GM18517 (cell line): ENCODE results near the gene CDH4.
"Not testable (repeated sequence)": the region's sequence is repeated elsewhere in the genome, so short reads cannot be mapped to it uniquely, and the experiment has no call there.

ENCODE experiments used
- ATAC-seq: cut with Tn5 transposase; IDR thresholded peaks from one replicate; pipeline ENCODE4 v1.9.1; 2021; ENCODE audit warnings: mild to moderate bottlenecking, moderate library complexity; ENCODE audit not compliant: unreplicated experiment

CDH4 gene

DNA sequence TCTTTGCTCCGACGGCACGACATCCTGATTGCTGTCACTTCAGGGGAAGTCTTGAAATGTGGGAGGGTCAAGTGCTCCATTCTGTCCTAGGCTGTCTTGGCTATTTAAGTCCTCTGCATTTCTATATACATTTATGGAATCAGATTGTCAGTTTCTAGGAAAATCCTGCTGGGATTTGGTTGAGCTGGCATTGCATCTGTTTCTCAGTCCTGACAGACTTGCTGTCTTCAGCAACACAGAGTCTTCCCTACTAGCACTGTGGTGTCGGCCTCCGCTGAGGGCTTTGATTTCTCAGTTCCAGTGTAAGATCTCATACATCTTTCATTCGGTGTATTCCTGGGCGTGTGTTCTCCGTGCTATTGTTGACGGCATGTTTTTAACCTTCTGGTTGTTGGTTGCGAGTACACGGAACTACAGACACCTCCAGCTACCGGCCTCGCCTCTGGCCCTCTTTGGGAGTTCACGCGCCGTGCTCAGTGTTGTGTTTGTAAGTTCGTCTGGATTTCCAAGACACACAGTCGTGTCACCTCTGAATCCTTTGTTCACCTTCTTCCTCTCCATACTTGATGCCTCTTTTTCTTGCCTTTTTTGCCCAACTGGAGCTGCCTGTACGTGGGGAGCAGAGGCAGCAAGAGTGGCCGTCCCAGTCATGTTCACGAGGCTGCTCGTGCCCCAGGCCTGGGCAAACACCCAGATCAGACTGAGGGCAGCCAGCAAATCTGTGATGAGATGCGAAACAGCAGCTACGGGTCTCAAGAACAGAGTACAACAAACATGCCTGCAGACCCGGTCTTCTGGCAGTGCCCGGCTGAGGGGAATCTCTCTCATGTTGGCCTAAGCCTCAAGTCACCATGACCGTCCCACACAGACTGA, 720.8 kb downstream of the CDH4 start:
- ATAC-seq, result no peak

DNA sequence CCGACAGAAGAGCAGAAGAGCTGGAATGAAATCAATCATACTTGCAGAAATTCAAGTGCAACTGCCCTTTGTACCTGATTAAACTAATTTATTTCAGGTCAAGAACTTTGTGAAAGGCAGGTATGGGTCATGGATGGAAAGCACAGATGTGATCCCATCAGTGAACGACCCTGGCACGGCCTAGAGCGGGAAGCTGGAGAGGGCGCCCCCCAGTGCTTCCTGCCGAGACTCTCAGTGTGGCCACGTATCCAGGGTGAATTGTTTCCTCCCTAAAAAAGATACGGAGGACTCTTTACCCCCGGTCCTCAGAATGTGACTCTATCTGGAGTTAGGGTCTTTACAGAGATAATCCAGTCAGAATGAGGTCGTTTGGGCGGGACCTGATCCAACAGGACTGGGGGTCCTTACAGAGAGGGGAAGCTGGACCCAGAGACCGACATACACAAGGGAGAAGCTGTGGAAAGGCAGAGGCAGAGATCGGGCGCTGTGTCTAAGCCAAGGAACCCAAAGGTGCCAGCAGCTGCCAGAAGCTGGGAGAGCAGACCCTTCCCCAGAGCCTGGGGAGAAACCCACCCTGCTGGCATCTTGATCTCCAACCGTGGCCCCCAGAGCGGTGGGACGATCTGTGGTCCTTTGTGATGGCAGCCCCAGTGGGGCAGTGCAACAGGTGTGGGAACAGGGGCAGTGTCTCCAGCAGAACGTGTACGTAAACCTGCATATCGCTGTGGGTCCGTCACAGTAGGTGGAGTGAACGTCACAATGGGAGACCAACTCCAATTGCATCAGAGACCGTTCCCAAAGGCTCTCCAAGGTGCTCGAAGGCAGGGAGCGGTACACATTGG, 721.7 kb downstream of the CDH4 start:
- no peak for ATAC-seq

DNA sequence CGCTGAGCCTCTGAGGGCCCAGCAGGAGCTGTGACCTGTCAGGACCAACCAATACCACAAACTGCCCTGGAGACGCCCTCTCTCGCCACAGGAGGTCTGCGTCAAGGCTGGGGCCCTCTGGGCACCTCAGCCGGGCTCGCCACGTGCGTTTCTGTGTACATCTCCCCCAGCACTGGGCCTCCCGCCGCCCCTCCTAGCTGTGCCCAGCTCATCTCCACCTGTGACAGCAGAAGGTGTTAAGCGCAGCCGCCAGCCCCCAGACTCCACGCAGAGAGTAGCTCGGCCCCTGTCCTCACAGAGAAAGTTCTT, 722.2 kb downstream of the CDH4 start:
- no peak for ATAC-seq

- ATAC-seq, result no peak
These were observed 723.5 kb downstream of the CDH4 start for GRCh38 chr20:61975407-61976129.

- no peak for ATAC-seq
These were observed 724.2 kb downstream of the CDH4 start for GRCh38 chr20:61976263-61976643.

DNA sequence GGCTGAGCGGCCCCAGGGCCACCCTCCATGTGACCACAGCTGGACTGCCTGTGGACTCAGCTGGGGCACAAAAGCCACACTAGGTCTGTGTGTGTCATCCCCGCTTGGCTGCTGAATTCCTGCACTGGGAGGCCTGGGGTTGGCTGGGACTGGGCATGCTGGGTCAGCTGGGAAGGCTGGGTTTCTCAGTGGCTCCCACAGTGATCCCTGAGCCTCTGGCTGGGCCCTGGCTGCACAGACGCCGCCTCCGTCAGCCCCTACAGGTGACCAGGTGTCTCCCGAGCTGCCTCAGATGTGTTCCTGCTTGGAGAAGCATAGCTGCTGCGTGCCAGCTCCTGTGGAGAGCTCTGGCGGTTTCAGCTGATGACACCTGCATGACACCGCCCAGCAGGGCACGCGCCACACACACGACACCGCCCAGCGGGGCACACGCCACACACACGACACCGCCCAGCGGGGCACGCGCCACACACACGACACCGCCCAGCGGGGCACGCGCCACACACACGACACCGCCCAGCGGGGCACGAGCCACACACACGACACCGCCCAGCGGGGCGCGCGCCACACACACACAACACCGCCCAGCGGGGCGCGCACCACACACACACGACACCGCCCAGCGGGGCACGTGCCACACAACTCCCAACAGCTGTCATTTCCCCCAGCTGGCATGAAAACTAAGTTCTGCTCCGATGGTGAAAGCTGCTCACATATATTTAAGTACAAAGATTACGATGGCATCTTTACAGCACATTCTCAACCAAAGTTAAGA, 724.8 kb downstream of the CDH4 start:
- no peak for ATAC-seq

DNA sequence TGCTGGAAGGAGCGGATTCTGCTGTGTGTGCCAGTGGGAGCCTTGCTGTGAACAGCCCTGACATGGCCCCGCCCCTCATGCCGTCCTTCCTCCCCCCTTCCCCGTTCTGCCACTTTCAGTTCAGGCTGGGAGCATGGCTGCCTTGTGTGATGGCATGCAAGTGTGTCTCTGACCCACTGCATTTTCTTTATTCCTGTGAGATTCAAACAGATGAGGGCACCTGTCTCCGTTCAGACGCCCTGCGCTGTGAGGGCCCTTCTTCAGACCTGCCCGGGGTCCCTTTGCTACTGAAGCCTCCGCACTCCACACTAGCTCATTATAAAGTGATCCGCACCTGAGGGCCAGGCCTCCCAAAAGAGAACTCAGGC, 725.3 kb downstream of the CDH4 start:
- no peak for ATAC-seq

GRCh38 chr20:61978491-61978890, 726.4 kb downstream of the CDH4 start:
- ATAC-seq, result no peak

DNA sequence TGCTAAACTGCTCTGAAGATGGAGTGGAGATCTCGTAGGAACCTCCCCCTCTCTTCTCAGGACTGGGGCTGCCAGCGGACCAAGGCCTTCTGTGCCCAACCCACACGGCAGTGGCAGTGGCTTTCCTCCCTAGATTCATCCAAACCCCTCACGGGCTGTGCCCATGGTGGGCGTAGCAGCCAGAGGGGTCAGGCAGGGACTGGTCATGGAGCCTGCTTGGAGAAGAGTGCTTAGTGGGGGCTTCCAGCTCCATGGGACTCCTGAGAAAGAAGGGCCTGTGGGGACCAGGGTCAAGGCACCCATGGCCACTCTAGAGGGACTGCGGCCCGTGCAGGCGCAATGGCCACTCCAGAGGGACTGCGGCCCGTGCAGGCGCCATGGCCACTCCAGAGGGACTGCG, 727.0 kb downstream of the CDH4 start:
- no peak for ATAC-seq

- no peak for ATAC-seq
These were observed 727.9 kb downstream of the CDH4 start for GRCh38 chr20:61979701-61980635.

DNA sequence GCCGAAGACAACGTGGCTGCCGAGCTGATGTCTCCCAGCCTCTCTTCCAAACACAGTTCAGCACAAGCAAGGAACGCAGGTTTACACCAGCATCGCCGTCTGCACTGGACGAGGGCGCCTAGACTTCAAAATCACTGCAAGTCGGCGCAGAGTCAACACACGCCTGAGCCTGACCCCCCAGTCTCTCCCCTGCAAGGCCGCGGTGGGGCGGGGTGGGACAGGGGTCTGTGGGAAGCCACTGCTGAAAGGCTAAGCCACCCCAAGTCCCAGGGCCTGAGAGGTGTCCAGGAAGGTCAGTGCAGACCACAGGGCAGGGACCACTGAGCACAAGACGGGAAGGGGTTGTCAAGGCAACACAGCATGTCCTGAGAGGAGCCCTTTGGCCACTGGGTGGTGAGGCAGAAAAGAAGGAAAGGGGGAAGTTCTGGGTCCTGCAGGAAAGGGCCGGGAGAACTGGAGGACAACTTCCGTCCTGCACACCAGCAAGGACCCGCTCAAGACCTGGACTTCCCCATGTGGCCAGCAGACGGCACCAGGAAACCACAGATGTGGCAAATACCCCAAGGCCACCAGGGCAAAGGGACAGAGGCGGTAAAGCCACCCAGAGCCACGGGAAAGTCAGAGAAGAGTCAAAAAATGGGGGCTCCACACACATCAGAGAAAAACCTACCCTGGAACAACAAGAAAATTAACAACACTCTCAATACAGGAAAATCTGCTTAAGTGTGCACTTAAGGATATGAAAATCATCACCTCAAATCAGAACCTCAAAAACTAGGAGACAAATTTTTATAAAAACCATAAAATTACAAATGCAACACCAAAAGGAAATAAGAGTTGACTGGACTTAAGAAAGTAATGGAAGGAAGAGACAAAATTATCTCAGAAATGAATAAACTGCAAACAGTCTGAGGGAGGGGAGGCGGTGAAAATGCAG, 728.9 kb downstream of the CDH4 start:
- no peak for ATAC-seq

DNA sequence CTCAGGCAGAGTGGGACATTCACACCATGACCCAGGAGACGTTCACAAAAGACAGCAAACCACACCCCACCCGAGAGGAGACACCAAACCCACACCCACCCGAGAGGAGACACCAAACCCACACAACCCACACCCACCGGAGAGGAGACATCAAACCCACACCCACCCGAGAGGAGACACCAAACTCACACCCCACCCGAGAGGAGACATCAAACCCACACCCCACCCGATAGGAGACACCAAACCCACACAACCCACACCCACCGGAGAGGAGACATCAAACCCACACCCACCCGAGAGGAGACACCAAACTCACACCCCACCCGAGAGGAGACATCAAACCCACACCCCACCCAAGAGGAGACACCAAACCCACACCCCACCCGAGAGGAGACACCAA, 729.6 kb downstream of the CDH4 start:
- not testable (repeated sequence) for ATAC-seq

DNA sequence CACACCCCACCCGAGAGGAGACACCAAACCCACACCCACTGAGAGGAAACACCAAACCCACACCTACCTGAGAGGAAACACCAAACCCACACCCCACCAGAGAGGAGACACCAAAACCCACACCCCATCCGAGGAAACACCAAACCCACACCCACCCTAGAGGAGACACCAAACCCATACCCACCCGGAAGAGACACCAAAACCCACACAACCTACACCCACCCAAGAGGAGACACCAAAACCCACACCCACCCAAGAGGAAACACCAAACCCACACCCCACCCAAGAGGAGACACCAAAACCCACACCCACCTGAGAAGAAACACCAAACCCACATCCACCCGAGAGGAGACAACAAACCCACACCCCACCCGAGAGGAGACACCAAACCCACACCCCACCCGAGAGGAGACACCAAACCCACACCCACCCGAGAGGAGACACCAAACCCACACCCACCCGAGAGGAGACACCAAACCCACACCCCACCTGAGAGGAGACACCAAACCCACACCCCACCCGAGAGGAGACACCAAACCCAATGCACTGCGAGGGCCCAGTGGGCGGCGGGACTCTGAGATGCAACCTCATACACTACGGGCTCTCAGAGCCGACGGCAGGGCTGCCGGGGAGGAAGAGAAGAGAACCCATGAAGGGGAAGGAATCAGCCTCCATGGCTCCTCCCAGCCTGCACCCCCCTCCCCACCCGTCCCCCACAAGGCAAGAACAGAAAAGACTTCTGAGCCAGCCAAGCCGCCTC, 730.3 kb downstream of the CDH4 start:
- no peak for ATAC-seq

GRCh38 chr20:61982951-61983315, 730.9 kb downstream of the CDH4 start:
- ATAC-seq, result no peak

- no peak for ATAC-seq
These were observed 731.9 kb downstream of the CDH4 start for GRCh38 chr20:61983965-61984364.

DNA sequence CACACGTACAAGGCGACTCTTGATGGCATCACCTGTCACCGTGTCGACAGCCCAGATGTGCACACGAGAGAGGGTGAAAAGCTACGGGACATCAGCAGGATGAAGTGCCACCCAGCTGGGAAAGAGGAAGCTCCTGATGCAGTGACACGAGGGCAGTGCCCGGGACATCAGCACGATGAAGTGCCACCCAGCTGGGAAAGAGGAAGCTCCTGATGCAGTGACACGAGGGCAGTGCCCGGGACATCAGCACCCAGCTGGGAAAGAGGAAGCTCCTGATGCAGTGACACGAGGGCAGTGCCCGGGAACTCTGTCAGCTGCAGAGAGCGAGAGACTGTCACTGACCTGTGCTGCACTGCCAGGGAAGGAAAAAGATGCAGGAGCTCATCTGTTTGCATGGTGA, 732.4 kb downstream of the CDH4 start:
- ATAC-seq, result not testable (repeated sequence)

GRCh38 chr20:61985096-61985495, 733.0 kb downstream of the CDH4 start:
- ATAC-seq, result no peak

DNA sequence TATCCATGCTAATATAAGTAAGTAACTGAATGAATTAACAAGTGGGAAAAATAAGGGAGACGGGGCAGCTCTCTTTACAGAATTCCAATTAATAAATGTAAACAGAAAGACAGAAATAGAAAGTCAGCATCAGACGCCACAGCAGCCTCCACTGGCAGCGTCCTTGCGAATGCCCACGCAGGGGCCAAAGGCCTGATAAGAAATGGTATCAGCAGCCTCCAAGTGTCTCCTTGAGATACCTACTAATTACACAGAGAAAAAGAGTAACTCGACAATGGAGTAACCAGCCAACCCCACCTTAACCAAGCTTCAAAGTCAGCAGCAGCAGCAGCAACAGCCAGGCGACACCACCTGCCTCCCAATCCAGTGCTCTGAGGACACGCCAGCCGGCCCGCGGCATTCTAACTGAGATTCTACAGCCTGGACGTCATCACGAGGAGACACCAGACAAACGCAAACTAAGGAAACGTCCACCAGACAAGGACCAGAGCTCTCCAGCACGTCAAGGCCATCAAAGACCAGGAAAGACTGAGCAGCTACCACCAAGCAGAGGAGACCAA, 734.8 kb downstream of the CDH4 start:
- no peak for ATAC-seq
